Activated naive CD4-positive, alpha-beta T cell treated with anti-CD3 and anti-CD28 coated beads for 36 hours (primary cell): ENCODE measurements around the gene ZNF142. TPM values are rescaled to one million over a fixed set of nuclear protein-coding genes. Genes with fewer than 3 reads are reported as not detected.
"Not testable (repeated sequence)": the region's sequence is repeated elsewhere in the genome, so short reads cannot be mapped to it uniquely, and the experiment has no call there.

Experiments used
- CTCF ChIA-PET: fragments of 350-600 bp; sonication (Branson Sonifier 250); formaldehyde crosslinking; loops from one replicate; lab custom pipeline; 2021; ENCODE audit warnings: antibody characterized with exemption; lab: Charles Lee
- DNase-seq: peaks from one replicate; pipeline ENCODE4 v3.0.0-alpha.2; 2020
- H3K27ac Mint-ChIP-seq: one replicate; pipeline ENCODE4 v1.8.0; 2021; ENCODE audit warnings: mild to moderate bottlenecking, mixed read lengths
- H3K27me3 Mint-ChIP-seq: one replicate; pipeline ENCODE4 v1.8.0; 2021; ENCODE audit warnings: low read depth, mixed read lengths
- H3K36me3 Mint-ChIP-seq: one replicate; pipeline ENCODE4 v1.8.0; 2021; ENCODE audit warnings: low read depth, mixed read lengths
- H3K4me1 Mint-ChIP-seq: one replicate; pipeline ENCODE4 v1.8.0; 2021; ENCODE audit warnings: low read depth, mixed read lengths
- H3K4me3 Mint-ChIP-seq: one replicate; pipeline ENCODE4 v1.8.0; 2021; ENCODE audit warnings: mild to moderate bottlenecking, moderate library complexity, mixed read lengths
- H3K9me3 Mint-ChIP-seq: one replicate; pipeline ENCODE4 v1.8.0; 2021; ENCODE audit warnings: mixed read lengths
- intact Hi-C: fragments of 100-400 bp; cut with micrococcal nuclease; formaldehyde crosslinking; loops from one replicate; pipeline ENCODE4 v1.15.1; 2023
- total RNA-seq, 2 experiments: library from RNA; stranded (reverse); gene quantifications; one replicate each; pipeline ENCODE4 v1.2.3, GENCODE V29; 2021

Gene ZNF142
- total RNA-seq, result 10 to 100 TPM; 28.0 to 28.4 TPM

GRCh38 chr2:218659258-218659987, at the start of gene ZNF142, which contains the start of gene BCS1L:
Gene ZNF142, minus strand, starts transcription at chr2:218659623. Its CDS starts 3,194 bp downstream, at chr2:218656429.
Gene BCS1L, plus strand, starts transcription at chr2:218659683. Its CDS starts 1,305 bp downstream, at chr2:218660988.
- peaks cover 38% of the 10 kb centered on the region for H3K36me3 Mint-ChIP-seq
- CTCF ChIA-PET, result interaction anchor here (0.6 to 5.2 kb wide), 13 partner anchors 10 to 203 kb away, joined by 3 to 59 read pairs (median 4); partner anchors contain the start of genes RNF25 and STK36
- intact Hi-C loops, result loop anchor here (1.0 to 5.0 kb wide), 11 partner anchors 12 to 729 kb away; partner anchors contain the start of genes AAMP, ARPC2, CNOT9 and PNKD
- H3K4me1 Mint-ChIP-seq, result peaks cover 40% of the 10 kb centered on the region
- peak within 1 kb of the TSS; percentile 81 for H3K27ac Mint-ChIP-seq
- peak within 1 kb of the TSS; percentile 90 for H3K4me3 Mint-ChIP-seq
- H3K27me3 Mint-ChIP-seq, result no peaks in the 10 kb centered on the region
- DNase-seq, result peak; percentile 98
- no peaks in the 10 kb centered on the region for H3K9me3 Mint-ChIP-seq

- H3K27me3 Mint-ChIP-seq, result peaks cover 3% of the 10 kb centered on the region
- H3K9me3 Mint-ChIP-seq, result no peaks in the 10 kb centered on the region
- no peak for DNase-seq
- peaks cover 1% of the 10 kb centered on the region for H3K36me3 Mint-ChIP-seq
- no peak overlapping the region for H3K4me3 Mint-ChIP-seq
- intact Hi-C loops, result no loop called here
- CTCF ChIA-PET, result interaction anchor here (0.6 to 1.7 kb wide), 3 partner anchors 21 to 190 kb away, joined by 3 to 7 read pairs (median 4); no protein-coding TSS in a partner anchor
- H3K4me1 Mint-ChIP-seq, result peaks cover 8% of the 10 kb centered on the region
- no peak overlapping the region for H3K27ac Mint-ChIP-seq
These were observed 48.7 kb upstream of the ZNF142 start for GRCh38 chr2:218708086-218708485.

- H3K27ac Mint-ChIP-seq, result no peak overlapping the region
- H3K4me3 Mint-ChIP-seq, result no peak overlapping the region
- no peaks in the 10 kb centered on the region for H3K9me3 Mint-ChIP-seq
- peaks cover 3% of the 10 kb centered on the region for H3K27me3 Mint-ChIP-seq
- DNase-seq, result no peak
- H3K36me3 Mint-ChIP-seq, result peaks cover 2% of the 10 kb centered on the region
- CTCF ChIA-PET, result no interaction called here
- intact Hi-C loops, result no loop called here
- no peaks in the 10 kb centered on the region for H3K4me1 Mint-ChIP-seq
These were observed 43.9 kb upstream of the ZNF142 start for GRCh38 chr2:218703341-218703740.

GRCh38 chr2:218701806-218702205, 42.4 kb upstream of the ZNF142 start:
- Mint-ChIP-seq H3K4me3 (no peak overlapping the region), H3K36me3 (peaks cover 2% of the 10 kb centered on the region), H3K27me3 (no peaks in the 10 kb centered on the region), H3K27ac (no peak overlapping the region), H3K9me3 (no peaks in the 10 kb centered on the region), H3K4me1 (no peaks in the 10 kb centered on the region)
- CTCF ChIA-PET, result no interaction called here
- intact Hi-C loops, result no loop called here
- DNase-seq, result no peak

- no peak overlapping the region for H3K4me3 Mint-ChIP-seq
- H3K4me1 Mint-ChIP-seq, result no peaks in the 10 kb centered on the region
- CTCF ChIA-PET, result interaction anchor here (1.7 kb wide), 1 partner anchor 12 kb away, joined by 5 read pairs; no protein-coding TSS in a partner anchor
- H3K27ac Mint-ChIP-seq, result no peak overlapping the region
- H3K9me3 Mint-ChIP-seq, result no peaks in the 10 kb centered on the region
- intact Hi-C loops, result no loop called here
- DNase-seq, result no peak
- no peaks in the 10 kb centered on the region for H3K27me3 Mint-ChIP-seq
- H3K36me3 Mint-ChIP-seq, result peaks cover 2% of the 10 kb centered on the region
These were observed 39.5 kb upstream of the ZNF142 start for GRCh38 chr2:218698885-218699284.

- Mint-ChIP-seq H3K9me3 (no peaks in the 10 kb centered on the region), H3K36me3 (peaks cover 2% of the 10 kb centered on the region), H3K27me3 (no peaks in the 10 kb centered on the region), H3K4me3 (no peak overlapping the region), H3K27ac (no peak overlapping the region), H3K4me1 (no peaks in the 10 kb centered on the region)
- intact Hi-C loops, result no loop called here
- CTCF ChIA-PET, result interaction anchor here (0.5 to 1.2 kb wide), 3 partner anchors 10 to 421 kb away, joined by 4 to 6 read pairs (median 4); no protein-coding TSS in a partner anchor
- no peak for DNase-seq
These were observed 35.2 kb upstream of the ZNF142 start for GRCh38 chr2:218694405-218695145.

GRCh38 chr2:218691234-218691633, 31.8 kb upstream of the ZNF142 start:
- intact Hi-C loops, result no loop called here
- H3K36me3 Mint-ChIP-seq, result no peaks in the 10 kb centered on the region
- H3K27ac Mint-ChIP-seq, result no peak overlapping the region
- CTCF ChIA-PET, result no interaction called here
- DNase-seq, result no peak
- no peaks in the 10 kb centered on the region for H3K27me3 Mint-ChIP-seq
- no peaks in the 10 kb centered on the region for H3K9me3 Mint-ChIP-seq
- peaks cover 2% of the 10 kb centered on the region for H3K4me1 Mint-ChIP-seq
- H3K4me3 Mint-ChIP-seq, result no peak overlapping the region

GRCh38 chr2:218687400-218688060, 28.1 kb upstream of the ZNF142 start:
- H3K27ac Mint-ChIP-seq, H3K9me3 Mint-ChIP-seq, H3K27me3 Mint-ChIP-seq, H3K4me3 Mint-ChIP-seq, H3K4me1 Mint-ChIP-seq, H3K36me3 Mint-ChIP-seq: not testable (repeated sequence)
- CTCF ChIA-PET, result interaction anchor here (0.6 to 2.4 kb wide), 16 partner anchors 11 to 414 kb away, joined by 3 to 14 read pairs (median 4); partner anchors contain the start of genes BCS1L, RNF25, STK36 and ZNF142
- peak; percentile 56 for DNase-seq
- intact Hi-C loops, result loop anchor here (1.0 kb wide), 2 partner anchors 29 to 281 kb away; no protein-coding TSS in a partner anchor

GRCh38 chr2:218680061-218680460, 20.6 kb upstream of the ZNF142 start:
- Mint-ChIP-seq H3K9me3 (no peaks in the 10 kb centered on the region), H3K4me1 (no peaks in the 10 kb centered on the region), H3K4me3 (no peak overlapping the region), H3K27me3 (no peaks in the 10 kb centered on the region), H3K36me3 (peaks cover 6% of the 10 kb centered on the region), H3K27ac (no peak overlapping the region)
- DNase-seq, result no peak
- CTCF ChIA-PET, result no interaction called here
- intact Hi-C loops, result no loop called here

- Mint-ChIP-seq H3K9me3 (no peaks in the 10 kb centered on the region), H3K27me3 (no peaks in the 10 kb centered on the region), H3K36me3 (peaks cover 4% of the 10 kb centered on the region), H3K4me1 (no peaks in the 10 kb centered on the region), H3K27ac (no peak overlapping the region), H3K4me3 (no peak overlapping the region)
- CTCF ChIA-PET, result no interaction called here
- DNase-seq, result no peak
- intact Hi-C loops, result no loop called here
These were observed 19.7 kb upstream of the ZNF142 start for GRCh38 chr2:218679119-218679518.

- H3K9me3 Mint-ChIP-seq, result no peaks in the 10 kb centered on the region
- peak within 1 kb of the TSS; percentile 90 for H3K27ac Mint-ChIP-seq
- peaks cover 13% of the 10 kb centered on the region for H3K36me3 Mint-ChIP-seq
- intact Hi-C loops, result loop anchor here (1.0 to 5.0 kb wide), 6 partner anchors 13 to 575 kb away; partner anchors contain the start of genes AAMP, BCS1L, CNOT9 and GLB1L
- peak; percentile 86 for DNase-seq
- no peaks in the 10 kb centered on the region for H3K27me3 Mint-ChIP-seq
- CTCF ChIA-PET, result interaction anchor here (0.5 to 2.8 kb wide), 11 partner anchors 9 to 721 kb away, joined by 3 to 16 read pairs (median 4); partner anchors contain the start of genes BCS1L, TTLL4 and ZNF142
- peaks cover 22% of the 10 kb centered on the region for H3K4me1 Mint-ChIP-seq
- H3K4me3 Mint-ChIP-seq, result peak within 1 kb of the TSS; percentile 98
These were observed 12.5 kb upstream of the ZNF142 start, which contains the start of the genes RNF25 and STK36 for GRCh38 chr2:218671654-218672566. Gene RNF25, minus strand, starts transcription at chr2:218672002. Its CDS starts 32 bp downstream, at chr2:218671970. Gene STK36, plus strand, starts transcription at chr2:218672086. Its CDS starts 744 bp downstream, at chr2:218672830.
